Stimulated activated CD4-positive, alpha-beta T cell treated with anti-CD3 and anti-CD28 coated beads, Interleukin-4, amount 100 ng/mL, for 48 hours (primary cell): ENCODE measurements around the gene HCFC1.
"Not testable (repeated sequence)": the region's sequence is repeated elsewhere in the genome, so short reads cannot be mapped to it uniquely, and the experiment has no call there.

Experiments used
- DNase-seq, 2 donors: peaks; one replicate each; pipeline ENCODE4 v3.0.0-alpha.2; 2020; ENCODE audit warnings: low read depth in 2 of 2

The HCFC1 gene

DNA sequence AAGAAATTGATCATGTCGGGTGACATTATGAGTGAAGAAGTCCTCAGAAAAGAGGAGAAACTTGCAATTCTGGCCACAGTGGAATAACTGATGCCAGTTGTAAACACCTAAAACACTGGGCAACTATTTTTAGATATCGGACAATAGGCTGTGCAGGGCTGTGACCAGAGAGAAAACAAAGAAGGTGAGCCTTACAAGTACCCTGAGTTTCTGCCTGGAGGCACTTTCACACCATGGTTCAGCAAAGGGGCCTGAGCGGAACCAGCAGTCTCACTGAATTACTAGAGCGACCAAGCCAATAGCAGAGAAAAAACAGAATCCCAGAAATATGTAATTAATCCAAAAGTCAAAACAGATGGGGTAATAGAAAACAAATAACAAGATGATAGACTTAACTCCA is 36.9 kb upstream of the HCFC1 start:
- no peak for DNase-seq

DNA sequence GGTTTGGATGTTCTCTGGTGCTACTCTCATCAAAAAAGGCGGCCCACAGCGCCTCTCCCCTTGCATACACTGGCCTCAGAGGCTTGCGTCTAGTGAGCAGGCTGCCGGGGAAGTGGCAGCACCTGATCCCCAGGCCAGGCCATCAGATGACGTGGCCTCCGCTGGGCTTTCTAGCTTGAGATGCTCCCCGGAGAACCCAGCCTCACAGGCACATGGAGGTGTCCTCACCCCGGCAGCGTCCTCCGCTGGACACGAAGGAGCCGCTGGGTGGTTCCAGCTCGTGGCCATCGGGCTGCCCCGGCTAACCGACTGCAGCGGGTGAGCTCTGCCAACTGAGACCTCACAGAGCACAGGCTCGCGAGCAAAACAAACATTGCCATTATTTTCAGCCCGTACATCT is 35.3 kb upstream of the HCFC1 start:
- no peak for DNase-seq

DNA sequence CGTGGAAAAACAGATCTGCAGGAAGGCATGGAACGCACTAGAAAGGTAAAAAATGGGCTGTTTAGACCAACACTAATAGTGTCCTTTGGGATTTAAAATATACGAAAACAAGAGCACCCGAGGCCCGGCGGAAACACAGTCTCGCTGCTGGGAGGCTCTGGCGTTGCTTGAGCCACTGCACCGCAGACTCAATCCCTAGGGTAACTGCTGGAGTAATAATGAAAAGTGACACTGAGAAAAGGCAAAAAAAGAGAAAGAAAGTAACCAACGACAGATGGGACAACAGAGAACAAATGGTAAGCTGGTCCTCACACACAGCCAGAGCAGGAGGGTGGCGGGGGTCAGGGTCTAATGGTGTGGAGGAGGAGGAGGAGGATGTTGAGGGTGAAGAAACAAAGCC is 32.7 kb upstream of the HCFC1 start:
- DNase-seq = no peak

DNA sequence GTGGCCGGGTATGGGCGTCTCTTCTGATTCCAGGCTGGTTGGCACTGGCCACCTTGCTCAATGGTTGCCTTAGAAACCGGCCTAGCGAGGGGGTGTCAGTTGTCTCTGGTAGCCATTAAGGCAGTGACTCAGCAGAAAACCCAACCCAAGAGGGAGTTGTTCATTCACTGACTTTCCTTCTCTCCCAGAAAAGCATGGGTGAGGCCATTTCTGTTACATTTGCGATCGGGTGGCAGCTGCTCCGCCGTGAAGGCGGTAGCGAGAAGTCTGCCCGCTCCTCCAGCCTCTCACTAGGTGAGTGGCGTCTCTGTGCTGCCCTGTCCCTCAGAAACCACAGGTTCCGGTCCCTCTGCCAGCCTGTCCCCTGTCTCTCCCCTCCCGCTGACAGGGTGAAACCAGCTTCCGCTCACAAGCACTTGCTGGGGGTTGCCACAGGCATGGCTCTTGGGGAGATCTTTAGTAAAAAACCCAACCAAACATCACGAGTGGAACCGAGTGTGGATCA is 30.6 kb upstream of the HCFC1 start:
- DNase-seq = peak in 1 of 2 donors; percentile 27

DNA sequence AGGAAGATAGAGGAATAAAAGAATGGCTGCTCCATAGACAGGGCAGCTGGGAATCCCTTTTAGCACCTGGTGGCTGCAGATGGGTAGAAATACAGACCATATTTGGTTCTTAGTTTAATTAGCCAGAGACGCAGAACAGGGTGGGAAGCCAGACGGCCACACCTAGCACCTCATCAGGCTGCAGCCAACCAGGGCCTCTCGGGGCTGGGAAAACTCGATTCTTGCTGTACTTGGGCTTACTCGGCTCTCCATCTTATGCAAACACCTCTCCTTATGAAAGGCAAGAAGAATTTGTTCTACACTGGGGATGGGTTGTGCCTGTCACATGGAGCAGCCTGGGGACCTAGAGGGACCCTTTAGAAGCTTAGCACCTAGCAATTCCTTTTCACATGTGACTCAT is 28.4 kb upstream of the HCFC1 start:
- DNase-seq = no peak

DNA sequence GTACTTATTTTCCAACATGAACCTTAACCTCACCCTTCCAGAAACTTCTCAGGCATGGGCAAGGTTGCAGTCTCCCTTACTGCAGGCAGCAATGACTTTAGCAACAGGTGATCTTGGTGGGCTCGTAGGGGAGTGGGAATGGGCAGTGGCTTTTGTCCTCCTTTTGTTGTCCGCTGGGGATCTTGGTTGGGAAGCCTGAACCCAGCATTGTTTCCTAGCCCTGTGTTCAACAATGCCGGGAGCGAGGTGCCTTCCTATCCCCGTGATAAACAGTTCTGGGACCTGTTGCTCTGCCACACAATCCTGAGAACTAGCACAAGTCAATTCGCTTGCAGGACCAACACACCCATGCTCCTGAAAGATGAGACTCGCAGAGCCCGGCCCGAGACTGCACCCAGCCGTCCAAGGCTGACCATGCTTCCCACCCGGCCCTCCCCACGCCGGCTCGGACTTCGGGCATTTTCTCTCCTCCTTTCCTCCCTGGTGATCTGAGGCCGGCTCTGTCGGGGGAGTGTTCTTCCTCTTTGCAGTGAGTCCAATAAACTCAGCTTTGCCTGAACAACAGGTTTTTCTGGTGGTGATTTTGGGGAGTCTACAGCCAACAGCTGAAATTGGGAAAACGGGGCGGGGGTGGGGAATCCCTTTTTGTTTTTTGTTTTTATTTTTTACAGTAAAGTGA is 27.9 kb upstream of the HCFC1 start:
- no peak for DNase-seq

DNA sequence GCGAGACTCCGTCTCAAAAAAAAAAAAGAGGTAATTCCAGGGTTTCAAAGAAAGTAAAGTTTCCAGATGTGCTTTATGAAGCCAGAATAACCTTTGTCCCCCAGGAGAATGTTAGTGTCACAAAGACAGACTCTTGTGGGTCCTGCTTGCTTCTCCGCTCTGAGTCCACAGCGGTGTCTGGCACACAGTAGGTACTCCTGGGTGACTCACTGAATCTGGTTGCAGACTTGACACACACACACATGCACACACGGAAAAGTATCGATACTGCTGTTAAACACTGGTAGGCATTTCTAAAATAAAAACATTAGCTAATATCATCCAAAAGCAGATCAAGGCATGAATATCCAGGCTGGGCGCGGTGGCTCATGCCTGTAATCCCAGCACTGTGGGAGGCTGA is 23.9 kb upstream of the HCFC1 start:
- DNase-seq = no peak

DNA sequence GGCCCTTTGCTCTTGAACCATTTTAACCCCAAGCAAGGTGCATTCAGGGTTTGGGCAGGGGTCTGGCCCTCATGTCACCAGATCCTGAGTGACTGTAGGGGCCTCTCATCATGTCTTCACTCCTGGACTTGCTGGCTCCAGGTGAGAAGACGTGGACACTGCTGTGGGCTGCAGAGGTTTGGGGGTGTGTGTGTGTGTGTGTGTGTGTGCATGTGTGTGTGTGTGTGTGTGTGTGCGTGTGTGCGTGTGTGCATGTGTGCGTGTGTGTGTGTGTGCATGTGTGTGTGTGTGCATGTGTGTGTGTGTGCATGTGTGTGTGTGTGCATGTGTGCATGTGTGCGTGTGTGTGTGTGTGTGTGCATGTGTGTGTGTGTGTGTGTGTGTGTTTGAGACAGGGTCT is 22.8 kb upstream of the HCFC1 start:
- DNase-seq = not testable (repeated sequence)

DNA sequence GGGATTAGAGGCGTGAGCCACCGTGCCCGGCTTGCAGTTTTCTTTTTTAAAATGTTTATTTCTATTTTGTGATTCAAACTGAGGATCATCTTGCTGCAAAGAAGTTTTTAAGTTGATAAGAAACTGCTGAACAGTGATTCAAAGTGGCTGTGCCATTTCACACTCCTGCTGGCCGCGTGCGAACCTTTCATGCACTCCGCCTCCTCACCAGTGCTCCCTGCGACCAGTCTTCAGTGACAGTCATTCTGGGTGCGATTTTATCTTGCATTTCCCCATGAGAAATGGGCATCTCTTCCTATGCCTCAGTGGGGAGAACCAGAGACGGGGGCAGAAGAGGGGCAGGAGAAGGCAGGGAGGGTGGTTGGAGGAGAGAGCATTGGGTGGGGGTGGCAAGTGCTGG is 22.4 kb upstream of the HCFC1 start:
- DNase-seq = no peak

DNA sequence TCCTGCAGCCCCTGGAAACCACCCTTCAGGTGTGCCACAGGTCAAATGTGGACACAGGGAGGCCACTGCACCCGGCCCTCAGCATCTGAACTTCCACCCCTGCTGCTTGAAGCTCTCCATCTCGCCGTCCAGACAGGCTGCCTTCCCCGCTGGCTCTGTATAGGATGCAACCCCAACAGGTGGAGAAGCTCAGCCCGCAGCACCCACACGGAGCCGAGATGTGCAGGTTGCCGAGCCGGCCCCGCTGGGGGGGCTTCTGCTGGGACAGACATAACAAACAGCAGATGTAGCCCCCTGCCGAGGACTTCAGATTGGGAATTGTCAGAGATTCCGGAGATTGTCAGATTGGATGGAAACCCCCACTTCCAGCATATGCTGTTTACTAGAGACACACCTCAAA is 21.5 kb upstream of the HCFC1 start:
- DNase-seq = no peak

DNA sequence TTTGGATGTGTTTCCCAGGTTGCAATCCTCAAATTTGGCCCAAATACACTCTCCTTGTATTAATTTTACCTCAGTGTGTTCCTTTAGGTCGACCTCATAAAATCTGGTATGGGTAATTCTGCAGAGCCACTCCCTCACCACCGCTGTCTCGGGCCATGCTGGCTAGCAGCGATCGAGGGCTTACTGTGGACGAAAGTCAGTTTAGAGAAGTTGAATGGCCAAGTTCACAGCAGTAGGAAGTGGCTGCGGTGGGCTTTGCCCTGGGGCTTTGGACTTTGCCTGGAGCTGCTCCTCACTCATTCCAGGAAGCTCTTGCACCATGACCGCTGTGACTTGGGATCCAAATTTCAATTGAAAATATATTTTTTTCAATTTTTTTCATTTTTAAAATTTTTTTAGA is 20.6 kb upstream of the HCFC1 start:
- no peak for DNase-seq

DNA sequence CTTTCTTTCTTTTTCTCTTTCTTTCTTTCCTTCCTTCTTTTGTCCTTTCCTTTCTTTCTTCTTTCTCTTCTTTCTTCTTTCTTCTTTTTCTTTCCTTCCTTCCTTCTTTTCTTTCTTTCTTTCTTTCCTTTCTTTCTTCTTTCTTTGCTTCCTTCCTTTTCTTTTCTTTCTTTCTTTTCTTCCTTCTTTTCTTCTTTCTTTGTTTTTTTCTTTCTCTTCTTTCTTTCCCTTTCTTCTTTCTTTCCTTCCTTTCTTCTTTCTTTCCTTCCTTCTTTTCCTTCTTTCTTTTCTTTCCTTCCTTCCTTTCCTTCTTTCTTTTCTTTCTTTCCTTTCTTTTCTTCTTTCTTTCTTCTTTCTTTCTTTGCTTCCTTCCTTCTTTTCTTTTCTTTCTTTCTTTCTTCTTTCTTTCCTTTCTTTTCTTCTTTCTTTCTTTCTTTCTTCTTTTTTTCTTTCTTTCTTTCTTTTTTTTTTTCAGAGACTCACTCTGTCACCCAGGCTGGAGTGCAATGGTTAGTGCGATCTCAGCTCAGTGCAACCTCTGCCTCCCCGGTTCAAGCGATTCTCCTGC is 19.5 kb upstream of the HCFC1 start:
- DNase-seq = no peak

DNA sequence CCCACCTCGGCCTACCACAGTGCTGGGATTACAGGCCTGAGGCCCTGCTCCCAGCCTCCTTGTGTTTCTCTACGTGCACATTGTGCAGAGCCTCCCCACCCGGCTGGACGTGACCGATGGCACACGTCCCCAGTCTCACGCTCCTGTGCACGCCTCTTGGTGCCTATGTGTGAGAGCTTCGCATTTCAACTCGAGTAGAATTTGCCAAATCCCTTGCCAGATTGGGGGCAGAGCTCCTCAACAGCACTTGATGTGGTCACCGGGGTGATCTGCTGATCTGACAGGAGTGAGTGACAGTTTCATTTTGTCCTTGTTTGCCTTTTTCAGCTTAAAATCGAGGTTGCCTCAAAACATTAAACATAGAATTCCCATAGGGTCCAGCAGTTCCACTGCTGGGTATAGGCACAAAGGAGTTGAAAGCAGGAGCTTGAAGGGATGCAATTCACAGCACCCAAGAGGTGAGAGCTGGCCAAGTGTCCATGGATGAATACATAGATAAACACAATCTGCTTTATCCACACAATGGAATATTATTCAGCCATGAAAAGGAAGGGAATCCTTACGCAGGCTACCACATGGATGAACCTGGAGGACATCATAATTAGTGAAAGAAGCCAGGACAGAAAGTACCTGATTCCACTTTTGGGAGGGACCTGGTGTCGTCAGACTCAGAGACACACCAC is 18.5 kb upstream of the HCFC1 start:
- no peak for DNase-seq

DNA sequence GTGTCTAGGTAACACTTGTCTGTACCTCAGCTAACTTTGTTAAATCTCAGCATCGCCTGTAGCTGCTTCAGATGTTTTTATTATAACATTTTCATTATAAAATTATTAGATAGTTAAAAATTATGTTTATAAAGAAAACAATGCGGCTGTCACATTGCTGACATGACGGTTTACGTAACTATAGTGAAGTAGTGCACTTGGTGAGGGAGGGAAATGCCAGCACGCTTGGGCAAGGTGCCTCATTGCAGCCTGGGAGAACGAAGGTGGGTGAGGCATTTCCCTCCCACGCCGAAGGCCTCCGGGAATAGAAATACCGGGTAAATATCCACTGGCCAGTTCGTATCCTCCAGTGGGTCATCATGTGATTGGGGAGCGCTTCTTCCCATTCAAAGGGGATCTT is 16.9 kb upstream of the HCFC1 start:
- no peak for DNase-seq

DNA sequence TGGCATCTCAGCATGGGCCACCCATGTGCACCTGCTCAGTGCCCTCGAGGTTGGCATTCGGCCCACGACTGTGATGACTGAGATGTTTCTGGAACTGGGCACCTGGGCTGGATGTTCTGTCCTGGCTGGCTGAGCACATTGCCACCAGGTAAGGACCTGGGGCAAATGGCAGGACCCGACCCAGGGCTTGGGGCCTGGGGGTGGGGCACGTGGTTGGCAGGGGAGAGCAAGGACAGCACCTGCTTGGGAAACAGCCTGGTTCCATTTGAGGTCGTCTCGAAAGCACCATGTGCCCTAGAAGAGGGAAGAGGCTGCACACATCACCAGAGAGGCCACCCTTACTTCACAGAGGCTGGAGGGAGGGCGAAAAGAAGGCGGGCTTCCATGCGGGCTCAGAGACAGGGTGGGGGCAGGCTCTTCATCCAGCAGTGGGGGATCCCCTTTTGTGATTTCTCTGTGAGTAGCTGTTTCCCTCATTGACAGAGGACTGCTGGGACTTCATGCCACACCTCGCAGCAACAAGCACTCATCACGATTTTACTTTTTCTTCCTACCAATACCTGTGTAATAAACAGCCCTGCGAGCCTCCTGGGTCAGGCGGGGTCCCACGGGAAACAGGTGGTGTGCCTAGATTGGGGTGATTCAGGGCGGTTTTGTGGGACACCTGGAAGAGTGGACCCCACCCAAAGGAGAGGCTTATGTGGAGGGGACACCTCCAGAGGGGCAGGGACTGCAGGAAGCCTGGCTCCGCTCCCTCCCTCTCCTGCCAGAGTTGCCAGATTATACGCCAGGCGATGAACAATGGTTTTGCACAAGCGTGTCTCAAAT is 12.9 kb upstream of the HCFC1 start:
- DNase-seq = peak in 1 of 2 donors; percentile 37

DNA sequence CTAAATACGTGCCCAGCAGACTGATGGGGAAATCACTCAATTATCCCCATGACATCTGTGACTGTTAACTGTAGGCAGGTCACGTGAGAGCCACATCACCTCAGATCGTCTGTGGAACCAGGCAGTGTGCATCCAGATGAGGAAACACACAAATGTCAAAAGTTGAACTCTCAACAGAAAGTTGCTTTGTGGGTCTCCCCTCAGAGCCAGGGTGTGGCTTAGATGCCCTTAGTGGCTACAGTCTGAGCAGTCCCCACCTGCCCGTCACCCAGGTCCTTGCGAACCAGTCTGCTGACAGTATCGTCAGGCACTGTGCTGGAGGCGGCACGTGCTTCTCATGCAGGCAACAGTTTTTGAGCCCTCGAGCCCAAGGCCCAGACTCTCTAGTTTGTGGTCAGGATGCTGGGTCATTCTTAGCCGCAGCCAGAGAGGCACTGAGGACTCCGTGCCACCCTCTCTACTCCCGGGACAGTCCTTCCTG is 11.7 kb upstream of the HCFC1 start:
- no peak for DNase-seq

DNA sequence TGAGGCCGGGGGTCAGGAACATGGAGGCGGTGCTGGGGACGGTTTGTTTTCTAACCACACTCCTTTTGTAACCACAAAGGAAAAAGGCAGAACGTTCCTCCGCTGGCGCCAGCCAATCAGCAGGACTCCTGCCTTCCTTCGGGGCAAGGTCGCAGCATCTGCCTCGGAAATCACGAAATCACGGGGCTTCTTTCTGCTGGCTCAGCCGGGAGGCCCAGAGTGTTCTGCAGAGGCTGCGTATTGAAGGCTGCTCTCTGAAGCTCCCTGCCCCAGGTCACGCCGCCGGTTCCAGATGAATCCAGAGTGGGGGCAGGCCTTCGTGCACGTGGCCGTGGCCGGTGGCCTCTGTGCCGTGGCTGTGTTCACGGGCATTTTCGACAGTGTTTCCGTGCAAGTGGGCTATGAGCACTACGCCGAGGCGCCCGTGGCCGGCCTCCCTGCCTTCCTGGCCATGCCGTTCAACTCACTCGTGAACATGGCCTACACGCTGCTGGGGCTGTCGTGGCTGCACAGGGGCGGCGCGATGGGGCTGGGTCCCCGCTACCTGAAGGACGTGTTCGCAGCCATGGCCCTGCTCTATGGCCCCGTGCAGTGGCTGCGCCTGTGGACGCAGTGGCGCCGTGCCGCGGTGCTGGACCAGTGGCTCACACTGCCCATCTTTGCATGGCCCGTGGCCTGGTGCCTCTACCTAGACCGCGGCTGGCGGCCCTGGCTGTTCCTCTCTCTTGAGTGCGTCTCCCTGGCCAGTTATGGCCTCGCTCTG is 10.3 kb upstream of the HCFC1 start:
- peak; percentile 51 to 62 for DNase-seq

DNA sequence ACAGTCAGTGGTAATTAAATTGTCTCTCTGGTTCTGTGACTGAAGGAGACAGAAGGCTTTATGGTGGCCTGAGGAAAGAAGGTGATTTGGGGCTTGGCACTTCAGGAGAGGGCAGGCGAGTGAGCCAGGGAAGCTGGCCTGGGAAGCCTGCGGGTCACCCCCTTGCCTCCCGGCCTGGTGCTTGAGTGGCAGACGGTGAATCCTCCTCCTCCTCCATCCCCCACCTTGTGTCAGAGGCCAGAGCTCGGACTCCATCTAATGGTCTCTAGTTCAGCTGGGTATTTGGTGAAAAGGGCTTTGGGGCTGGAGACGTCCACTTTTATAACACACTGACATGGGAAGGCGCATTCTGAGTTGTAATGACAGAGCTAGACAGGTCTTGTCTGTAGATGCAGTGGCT is 9.6 kb upstream of the HCFC1 start:
- DNase-seq = no peak

DNA sequence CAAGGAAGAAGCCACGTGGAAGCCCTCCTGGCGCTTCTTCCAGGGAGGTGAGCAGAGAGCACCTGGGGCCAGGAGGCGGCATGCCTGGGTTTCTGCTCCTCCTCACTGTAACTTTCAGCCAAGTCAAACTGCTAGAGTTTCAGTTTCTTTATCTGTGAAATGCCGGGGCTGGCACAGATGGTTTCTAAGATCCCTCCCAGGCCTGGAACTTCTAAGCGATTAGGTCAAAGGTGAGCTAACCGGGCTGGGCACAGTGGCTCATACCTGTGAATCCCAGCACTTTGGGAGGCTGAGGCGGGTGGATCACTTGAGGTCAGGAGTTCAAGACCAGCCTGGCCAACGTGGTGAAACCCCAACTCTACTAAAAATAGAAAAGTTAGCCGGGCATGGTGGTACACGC is 8.8 kb upstream of the HCFC1 start:
- not testable (repeated sequence) for DNase-seq

DNA sequence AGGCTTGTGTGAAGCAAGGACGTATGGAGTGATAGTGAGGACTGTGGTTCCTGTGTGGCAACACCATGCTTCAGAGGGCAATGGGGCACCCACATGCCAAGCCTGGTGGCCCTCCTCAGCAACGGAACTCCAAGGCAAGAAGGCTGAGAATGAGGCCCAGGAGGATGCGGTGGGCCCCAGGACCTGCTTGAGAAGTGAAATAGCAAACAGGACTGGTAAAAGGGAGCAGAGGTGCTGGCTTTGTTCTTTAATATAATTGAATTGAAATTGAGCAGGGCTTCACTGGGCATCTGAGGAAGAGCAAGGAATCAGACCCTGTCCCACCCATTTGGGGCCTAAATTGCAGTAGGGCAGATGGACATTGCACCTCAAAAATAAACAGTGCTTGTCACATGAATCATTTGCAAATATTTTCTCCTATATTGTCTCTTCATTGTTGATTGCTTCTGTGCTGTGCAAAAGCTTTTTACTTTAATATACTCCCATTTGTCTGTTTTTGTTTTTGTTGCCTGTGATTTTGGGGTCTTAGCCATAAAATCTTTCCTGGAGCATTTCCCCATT is 3.2 kb upstream of the HCFC1 start:
- DNase-seq = no peak
